SH-SY5Y (cell line): ENCODE results near the gene MYO1D.

ENCODE experiments used
- GATA2 ChIP-seq: IDR thresholded peaks from 2 replicates; pipeline ENCODE4 v1.6.1; 2011; ENCODE audit warnings: mild to moderate bottlenecking, low read depth, low read length
- GATA3 ChIP-seq: IDR thresholded peaks from 2 replicates; pipeline ENCODE4 v1.6.1; 2011; ENCODE audit warnings: low read depth, mild to moderate bottlenecking, low read length, moderate library complexity

DNA sequence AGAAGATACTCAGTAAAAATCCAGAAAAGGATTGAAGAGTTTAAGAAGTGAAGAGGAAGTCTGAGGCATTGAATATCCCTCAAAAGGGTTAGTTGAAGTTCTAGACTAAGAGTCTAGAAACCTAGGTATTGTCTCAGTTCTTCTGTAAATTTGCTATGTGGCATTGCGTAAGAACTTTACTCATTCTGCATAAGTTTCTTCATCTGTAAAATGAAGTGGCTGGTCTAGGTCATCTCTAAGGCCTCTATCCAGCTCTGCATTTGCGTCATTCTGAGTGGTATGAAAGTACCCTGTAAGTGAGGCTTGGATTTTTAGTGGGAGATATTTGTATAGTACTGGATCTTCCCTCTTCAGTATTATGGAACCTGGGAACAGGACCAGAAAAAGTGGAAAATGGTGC is 130.2 kb downstream of the MYO1D start:
- TF ChIP-seq GATA2 (no peak), GATA3 (no peak)
